GM12872 (cell line): Measurements from ENCODE around the gene MRM2.

Source experiments
- CTCF ChIP-seq: IDR thresholded peaks from 3 replicates; pipeline ENCODE4 v1.5.1; 2011; ENCODE audit warnings: low read depth, mild to moderate bottlenecking, low read length, moderate library complexity; ENCODE audit not compliant: insufficient read depth

Gene MRM2

GRCh38 chr7:2208712-2209111 is 33.3 kb downstream of the MRM2 start:
- TF ChIP-seq CTCF = no peak

- TF ChIP-seq CTCF = no peak
Observed at GRCh38 chr7:2205036-2205780, 36.8 kb downstream of the MRM2 start.

DNA sequence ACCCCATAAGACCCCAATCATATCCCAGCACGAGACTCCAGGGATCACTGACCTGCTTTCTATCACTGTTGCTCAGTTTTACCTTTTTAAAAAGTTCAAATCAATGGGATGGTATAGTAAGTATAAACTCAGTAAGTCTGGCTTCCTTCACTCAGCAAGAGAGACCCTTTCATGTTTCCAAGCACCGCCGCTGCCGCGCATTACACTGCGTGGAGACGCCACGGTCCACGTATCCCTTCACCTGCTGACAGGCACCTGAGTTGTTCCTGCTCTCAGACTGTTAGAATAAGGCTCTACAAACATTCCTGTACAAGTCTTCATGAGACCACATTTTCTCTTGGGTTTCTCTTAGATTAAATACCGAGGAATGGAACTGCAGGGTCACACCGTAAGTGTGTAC is 37.6 kb downstream of the MRM2 start:
- TF ChIP-seq CTCF = no peak

GRCh38 chr7:2203766-2204300 is 38.2 kb downstream of the MRM2 start:
- no peak for TF ChIP-seq CTCF

DNA sequence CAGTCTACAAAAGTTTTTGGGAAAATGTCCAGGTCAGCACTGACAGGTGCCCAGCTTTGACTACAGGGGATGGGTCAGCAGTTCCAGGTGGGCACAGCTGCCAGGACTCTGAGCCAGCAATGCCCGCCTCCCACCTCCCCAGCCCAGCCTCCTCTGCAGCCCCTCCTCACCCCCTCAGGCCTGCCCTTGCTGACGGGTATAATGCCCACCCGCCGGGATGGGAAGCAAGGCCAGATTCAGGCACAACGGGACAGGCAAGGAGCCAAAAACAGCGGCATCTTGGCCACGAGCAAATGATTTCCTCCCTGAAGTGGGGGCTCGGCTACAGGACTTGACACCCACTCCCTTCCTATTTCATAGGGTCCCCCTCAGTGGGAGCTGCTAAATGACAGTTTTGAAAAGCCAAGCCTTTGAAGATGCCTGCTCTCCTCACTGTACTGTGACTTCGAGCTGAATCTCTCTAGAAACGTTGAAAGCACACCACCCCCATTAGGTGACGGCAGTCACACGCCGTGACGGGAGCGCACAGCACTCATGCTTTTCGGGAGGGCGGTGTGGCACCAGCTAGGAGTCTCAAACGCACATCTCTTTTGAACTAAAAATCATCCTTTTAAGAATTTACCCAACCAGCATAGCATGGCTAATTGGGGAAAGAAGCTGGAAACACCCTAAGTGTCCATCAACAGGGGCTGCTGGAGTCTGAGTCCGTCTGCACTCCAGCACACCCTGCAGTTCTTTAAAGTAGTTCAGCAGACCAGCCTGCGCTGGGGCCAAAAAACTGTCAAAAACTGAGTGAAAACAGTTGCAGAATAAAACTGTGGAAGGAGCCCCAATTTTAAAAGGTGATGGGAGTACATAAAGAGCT is 38.9 kb downstream of the MRM2 start:
- no peak for TF ChIP-seq CTCF

DNA sequence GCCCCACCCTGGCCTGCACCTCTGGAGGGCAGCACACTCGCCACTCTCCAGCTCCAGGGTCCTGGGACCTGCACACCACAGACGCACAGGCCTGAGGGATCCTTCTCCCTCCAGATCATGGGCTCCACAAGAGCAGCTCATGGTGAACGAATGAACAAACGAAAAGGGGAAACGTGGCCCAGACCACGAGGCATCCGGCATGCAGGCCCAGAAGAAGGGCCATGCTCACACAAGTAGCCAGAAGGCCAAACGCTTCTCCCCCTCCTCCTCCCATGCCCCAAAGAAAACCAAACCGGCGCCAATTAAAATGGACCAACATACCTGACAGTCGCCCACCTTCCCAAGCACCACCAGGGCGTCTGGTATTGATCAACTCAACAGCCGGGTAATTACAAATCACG is 39.6 kb downstream of the MRM2 start:
- no peak for TF ChIP-seq CTCF

- TF ChIP-seq CTCF = no peak
Observed at GRCh38 chr7:2201686-2202360, 40.2 kb downstream of the MRM2 start.
